Measurements from ENCODE around the gene MTOR.

MTOR gene

DNA sequence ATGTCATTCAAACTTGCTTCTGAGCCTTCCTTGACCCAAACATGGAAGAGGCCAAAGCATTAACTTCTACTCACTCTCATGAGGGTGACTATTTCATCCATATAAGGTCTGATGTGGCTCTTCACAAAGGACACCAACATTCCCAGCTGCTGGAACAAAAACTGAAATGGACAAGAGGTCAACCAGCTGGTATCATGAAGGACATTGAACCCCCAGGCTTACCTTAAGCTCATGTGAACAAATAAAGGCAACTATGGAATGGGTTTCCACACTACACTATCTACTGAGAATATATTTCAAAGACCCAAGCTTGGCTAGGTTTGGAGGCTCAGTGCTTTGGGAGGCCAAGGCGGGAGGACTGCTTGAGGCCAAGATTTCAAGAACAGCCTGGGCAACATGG, 46.3 kb downstream of the MTOR start:
- no peak for DNase-seq (ENCODE audit: low read depth)

DNA sequence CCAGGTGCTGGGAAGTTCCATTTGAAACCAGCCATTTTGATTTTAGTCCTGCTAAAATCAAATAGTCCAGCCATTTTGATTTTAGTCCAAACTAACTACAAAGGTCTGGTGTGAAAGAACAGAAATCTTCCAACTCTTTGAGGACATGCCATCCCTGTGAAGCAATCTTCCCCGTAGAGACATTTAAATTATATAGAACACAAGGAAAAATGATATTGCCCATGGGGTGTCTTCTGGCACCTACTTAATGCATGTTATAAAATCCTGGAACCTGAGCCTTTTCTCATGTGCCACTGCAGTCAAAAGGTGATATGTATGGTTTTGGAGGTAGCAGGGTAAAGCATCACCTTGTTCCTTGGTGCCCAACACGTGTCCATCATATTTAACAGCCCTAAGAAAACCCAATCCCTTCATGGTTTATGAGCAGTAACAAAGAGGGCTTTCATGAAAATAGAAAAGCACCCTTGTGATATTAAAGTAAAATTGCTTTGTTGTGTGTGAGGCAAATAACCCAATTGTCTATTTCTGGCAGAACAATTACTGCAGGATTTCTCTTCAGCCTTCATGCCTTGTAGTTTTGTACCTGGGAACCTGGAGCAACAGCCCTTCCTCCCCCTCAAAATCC, 46.9 kb downstream of the MTOR start:
- no peak for DNase-seq (ENCODE audit: low read depth)

- DNase-seq (ENCODE audit: low read depth): no peak
Observed at GRCh38 chr1:11214698-11215380, 47.5 kb downstream of the MTOR start.

DNA sequence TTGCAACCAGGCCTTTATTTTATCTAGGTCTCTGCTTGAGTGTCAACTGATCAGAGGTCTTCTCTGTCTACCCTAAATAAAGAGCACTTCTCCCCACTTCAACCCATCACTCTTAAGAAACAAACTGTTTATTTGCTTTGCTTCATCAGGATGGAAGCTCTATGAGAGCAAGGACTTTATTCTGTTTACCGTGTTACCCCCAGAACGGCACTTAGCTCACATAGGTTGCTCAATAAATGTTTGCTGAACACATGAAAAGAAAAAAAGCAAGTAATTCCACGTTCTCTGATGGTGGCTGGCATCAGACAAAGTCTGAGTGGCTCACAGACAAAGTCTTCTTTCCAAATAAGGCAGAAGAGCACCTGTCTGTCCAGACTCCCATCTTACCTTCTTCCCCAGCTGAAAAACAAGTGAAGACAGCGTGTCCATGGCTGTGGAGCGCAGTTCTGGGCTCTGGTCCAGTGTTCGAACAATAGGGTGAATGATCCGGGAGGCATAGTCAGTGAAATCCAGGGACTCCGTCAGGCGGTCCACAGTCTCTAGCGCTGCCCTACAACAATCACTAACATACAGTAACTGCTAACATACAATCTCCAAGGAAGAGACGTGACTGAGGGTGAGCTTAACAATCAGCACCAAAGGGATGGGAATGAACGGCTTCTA, 50.3 kb downstream of the MTOR start:
- DNase-seq (ENCODE audit: low read depth): no peak

DNA sequence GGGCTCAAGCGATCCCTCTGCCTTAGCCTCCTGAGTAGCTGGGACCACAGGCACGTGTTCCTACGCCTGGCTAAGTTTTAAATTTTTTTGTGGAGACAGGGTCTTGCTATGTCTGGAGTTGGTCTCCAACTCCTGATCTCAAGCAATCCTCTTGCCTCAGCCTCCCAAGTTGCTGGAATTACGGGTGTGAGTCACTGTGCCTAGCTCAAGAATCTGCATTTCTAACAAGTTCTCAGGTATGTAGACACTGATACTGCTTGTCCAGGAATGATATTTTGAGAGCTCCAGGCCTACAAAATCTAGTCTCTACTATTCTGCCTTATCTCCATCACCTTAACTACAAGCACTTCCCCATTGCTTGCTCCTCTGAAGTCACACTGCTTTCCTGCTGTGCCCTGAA, 50.9 kb downstream of the MTOR start:
- DNase-seq (ENCODE audit: low read depth): no peak

- no peak for DNase-seq (ENCODE audit: low read depth)
Observed at GRCh38 chr1:11207898-11208611, 54.3 kb downstream of the MTOR start.

- no peak for DNase-seq (ENCODE audit: low read depth)
Observed at GRCh38 chr1:11204396-11205190, 57.8 kb downstream of the MTOR start.

DNA sequence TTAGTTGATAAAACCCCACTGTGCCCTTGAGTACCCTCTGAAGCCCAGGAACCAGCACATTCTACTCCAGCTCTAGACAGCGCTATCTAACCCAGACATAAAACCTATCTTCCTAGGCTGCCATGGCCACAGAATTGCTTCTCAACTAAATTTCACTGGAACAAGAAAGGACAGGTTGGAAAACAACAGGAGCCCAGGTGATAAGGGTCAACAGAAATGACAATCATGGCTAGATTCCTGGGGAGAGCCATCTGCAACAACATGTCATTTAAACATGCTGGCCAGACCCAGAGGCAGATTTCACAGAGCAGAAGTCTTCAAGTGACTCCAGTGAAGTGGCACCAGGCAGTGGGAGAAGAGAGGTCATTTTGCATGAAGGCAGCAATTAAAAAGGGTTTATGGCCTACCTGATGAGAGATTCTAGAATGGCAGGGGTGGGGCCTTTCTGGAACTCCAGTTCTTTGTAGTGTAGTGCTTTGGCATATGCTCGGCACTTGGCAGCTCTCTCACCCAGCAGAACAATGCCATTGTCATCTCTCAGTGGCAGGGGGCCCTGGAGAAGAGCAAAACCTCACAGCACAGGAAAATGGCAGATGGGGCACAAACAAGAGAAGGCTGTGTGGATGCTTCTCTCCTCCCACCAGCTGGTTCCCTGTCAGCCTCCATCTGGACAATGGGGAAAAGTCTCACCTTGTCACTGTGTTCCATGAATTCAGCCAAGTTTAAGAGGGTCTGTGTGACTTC, 63.3 kb downstream of the MTOR start:
- DNase-seq (ENCODE audit: low read depth): no peak

- DNase-seq (ENCODE audit: low read depth): no peak
Observed at GRCh38 chr1:11198257-11198656, 64.1 kb downstream of the MTOR start.

GRCh38 chr1:11197359-11197758, 65.0 kb downstream of the MTOR start:
- DNase-seq (ENCODE audit: low read depth): no peak

DNA sequence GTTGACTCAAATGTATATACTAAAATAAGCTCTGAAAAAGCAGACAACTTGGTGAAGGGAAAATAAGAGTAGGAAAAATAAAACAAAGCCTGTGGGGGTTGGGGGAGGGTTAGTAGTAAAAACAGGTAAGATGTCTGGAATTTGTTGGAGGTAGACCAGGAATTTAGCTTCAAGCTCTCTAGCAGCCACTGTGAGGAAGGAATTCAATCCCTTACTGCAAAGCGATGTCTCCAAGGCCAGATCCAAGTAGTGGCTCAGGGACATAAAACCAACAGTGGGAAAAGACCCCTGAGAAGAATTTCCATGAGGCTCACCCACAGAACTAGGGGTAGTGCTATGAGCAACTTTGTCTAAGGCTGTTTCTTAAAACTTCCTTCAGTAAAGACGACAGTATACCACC, 65.4 kb downstream of the MTOR start:
- DNase-seq (ENCODE audit: low read depth): no peak

- DNase-seq (ENCODE audit: low read depth): no peak
Observed at GRCh38 chr1:11194407-11195176, 67.8 kb downstream of the MTOR start.

DNA sequence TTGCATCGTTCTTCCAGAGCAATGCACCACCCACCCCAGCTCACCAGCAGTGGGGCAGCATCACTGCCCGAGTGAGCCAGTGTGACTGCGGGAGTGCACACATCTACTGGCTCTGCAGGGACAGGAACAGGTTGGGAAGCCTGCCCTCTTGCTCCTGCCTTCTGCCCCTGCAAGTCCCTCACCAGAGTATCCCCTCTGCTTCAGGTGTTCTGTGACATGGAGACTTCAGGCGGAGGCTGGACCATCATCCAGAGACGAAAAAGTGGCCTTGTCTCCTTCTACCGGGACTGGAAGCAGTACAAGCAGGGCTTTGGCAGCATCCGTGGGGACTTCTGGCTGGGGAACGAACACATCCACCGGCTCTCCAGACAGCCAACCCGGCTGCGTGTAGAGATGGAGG, 69.0 kb downstream of the MTOR start:
- no peak for DNase-seq (ENCODE audit: low read depth)

DNA sequence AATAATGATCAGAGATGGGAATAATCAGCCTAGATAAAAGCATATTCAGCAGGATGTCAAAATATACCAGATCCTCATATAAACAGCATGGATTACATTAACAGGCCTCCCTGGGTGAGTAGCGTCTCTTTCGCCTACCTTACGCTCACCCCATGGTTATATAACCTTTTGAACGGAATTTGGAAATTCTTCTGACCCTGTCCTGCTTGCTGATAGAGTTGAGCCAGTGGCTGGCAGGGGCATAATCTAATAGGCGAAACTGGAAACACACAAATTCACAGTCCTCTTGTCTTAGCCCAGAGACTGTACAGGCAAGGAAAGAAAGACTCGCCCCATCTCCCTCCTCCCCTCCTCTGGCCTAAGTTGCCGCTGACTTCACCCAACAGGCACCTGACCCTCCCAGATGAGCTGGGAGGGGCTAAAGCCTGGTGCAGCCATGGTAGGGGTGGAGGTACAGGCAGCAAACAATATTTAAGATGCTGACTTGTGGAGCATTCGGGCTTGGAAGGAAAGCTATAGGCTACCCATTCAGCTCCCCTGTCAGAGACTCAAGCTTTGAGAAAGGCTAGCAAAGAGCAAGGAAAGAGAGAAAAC, 73.4 kb downstream of the MTOR start, which contains the start of gene ANGPTL7:
Gene ANGPTL7 (plus strand): TSS at position 498 of the 594 bp plus-strand sequence. CDS start 225 bp downstream, outside the sequence.
- DNase-seq (ENCODE audit: low read depth): no peak

- DNase-seq (ENCODE audit: low read depth): no peak
Observed at GRCh38 chr1:11188381-11188780, 74.0 kb downstream of the MTOR start.

- no peak for DNase-seq (ENCODE audit: low read depth)
Observed at GRCh38 chr1:11187931-11188330, 74.4 kb downstream of the MTOR start.

GRCh38 chr1:11187494-11187893, 74.9 kb downstream of the MTOR start:
- no peak for DNase-seq (ENCODE audit: low read depth)

DNA sequence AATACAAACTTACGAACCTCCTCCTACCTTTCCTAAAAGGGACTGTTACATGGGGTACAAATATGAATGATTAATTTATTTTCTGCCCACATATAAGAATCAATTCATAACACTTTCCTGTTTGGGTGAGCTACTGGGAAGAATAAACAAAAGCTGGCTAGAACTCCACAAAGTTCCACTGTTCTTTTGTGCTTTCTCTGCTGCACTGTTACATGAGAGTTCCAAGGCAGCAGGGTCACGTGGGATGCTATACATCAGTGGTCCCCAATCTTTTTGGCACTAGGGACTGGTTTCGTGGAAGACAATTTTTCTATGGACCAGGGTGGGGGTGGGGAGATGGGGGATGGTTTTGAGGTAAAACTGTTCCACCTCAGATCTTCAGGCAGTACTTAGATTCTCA, 75.4 kb downstream of the MTOR start:
- no peak for DNase-seq (ENCODE audit: low read depth)

DNA sequence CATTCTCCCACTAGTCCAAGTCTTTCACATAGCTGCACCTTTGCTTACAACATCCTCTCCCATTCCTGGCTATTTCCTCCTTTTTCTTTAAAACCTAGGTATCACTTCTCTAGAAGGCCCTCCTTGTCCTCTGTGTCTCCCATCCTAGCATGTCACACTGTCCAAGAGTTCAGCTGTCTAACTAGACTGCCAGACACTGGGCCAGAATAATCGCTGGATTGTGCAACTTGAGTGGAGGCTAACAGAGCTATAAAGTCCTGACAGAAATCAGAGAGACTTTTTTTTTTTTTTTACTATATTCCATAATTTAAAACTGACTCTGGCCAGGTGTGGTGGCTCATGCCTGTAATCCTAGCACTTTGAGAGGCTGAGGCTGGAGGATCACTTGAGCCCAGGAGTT, 77.4 kb downstream of the MTOR start:
- no peak for DNase-seq (ENCODE audit: low read depth)

DNA sequence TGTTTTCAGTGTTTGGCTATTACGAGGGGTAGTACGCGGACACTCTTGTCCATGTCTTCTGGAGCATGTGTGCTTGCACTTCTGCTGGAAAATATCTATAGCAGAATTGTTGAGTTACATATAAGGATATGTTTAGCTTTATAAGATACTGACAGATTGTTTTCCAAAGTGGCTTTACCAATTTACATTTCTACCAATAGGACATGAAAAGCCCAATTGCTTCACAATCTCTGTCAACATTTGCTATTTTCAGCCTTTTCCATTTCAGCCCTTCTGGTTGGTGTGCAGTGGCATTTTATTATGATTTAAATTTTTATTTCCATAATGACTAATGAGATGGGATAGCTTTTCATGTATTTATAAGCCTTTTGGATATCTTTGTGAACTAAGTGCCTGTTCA, 79.5 kb downstream of the MTOR start:
- no peak for DNase-seq (ENCODE audit: low read depth)
